KMS-11 (cell line): ENCODE data around the gene FHAD1.

Source experiments
- H2AFZ ChIP-seq: fragments of 200-600 bp; sonication (generic); 2 replicates; pipeline ENCODE4 v1.6.1; 2016; ENCODE audit warnings: antibody characterized with exemption, mixed run types, low read depth
- H3K27ac ChIP-seq: fragments of 200-600 bp; sonication (generic); 2 replicates; pipeline ENCODE4 v1.6.1; 2016; ENCODE audit warnings: mild to moderate bottlenecking, mixed run types
- H3K27me3 ChIP-seq: fragments of 200-600 bp; sonication (generic); 2 replicates; pipeline ENCODE4 v1.6.1; 2017; ENCODE audit warnings: mild to moderate bottlenecking, low read depth, mixed run types, moderate library complexity; ENCODE audit not compliant: insufficient read depth
- H3K36me3 ChIP-seq: fragments of 200-600 bp; sonication (generic); 2 replicates; pipeline ENCODE4 v1.6.1; 2017; ENCODE audit warnings: mild to moderate bottlenecking, mixed run types; ENCODE audit not compliant: insufficient read depth
- H3K4me1 ChIP-seq: fragments of 200-600 bp; sonication (generic); 2 replicates; pipeline ENCODE4 v1.6.1; 2016; ENCODE audit warnings: mild to moderate bottlenecking, low read depth, mixed run types; ENCODE audit not compliant: poor library complexity, severe bottlenecking
- H3K4me2 ChIP-seq: fragments of 200-600 bp; sonication (generic); 2 replicates; pipeline ENCODE4 v1.7.0; 2016; ENCODE audit warnings: mild to moderate bottlenecking, mixed run types
- H3K4me3 ChIP-seq: fragments of 200-600 bp; sonication (generic); IDR thresholded peaks from 2 replicates; pipeline ENCODE4 v1.6.1; 2017; ENCODE audit warnings: low read depth, low read length, mixed read lengths; ENCODE audit not compliant: insufficient read depth
- H3K79me2 ChIP-seq: fragments of 200-600 bp; sonication (generic); 2 replicates; pipeline ENCODE4 v1.6.1; 2016; ENCODE audit warnings: low read depth, mixed run types; ENCODE audit not compliant: insufficient read depth
- H3K9ac ChIP-seq: fragments of 200-600 bp; sonication (generic); 2 replicates; pipeline ENCODE4 v1.6.1; 2016; ENCODE audit warnings: mild to moderate bottlenecking, mixed run types
- H4K20me1 ChIP-seq: fragments of 200-600 bp; sonication (generic); 2 replicates; pipeline ENCODE4 v1.6.1; 2016; ENCODE audit warnings: mild to moderate bottlenecking, mixed run types; ENCODE audit not compliant: insufficient read depth
- CTCF ChIP-seq: fragments of 200-600 bp; sonication (generic); conservative IDR thresholded peaks from 2 replicates; pipeline ENCODE4 v1.6.1; 2017; ENCODE audit warnings: low read depth, mild to moderate bottlenecking, antibody characterized with exemption, low read length, moderate library complexity, mixed read lengths

FHAD1 gene

GRCh38 chr1:15436881-15437442 lies 189.9 kb downstream of the FHAD1 start:
- H3K27me3 ChIP-seq: no peaks in the 10 kb centered on the region
- no peak overlapping the region for H3K27ac ChIP-seq
- H3K4me2 ChIP-seq: no peak overlapping the region
- no peak overlapping the region for H3K9ac ChIP-seq
- H3K79me2 ChIP-seq: no peaks in the 10 kb centered on the region
- H3K4me1 ChIP-seq: no peaks in the 10 kb centered on the region
- no peaks in the 10 kb centered on the region for H4K20me1 ChIP-seq
- H2AFZ ChIP-seq: no peak overlapping the region
- H3K4me3 ChIP-seq: no peak overlapping the region
- no peaks in the 10 kb centered on the region for H3K36me3 ChIP-seq
- TF ChIP-seq CTCF: no peak

GRCh38 chr1:15439325-15439724 lies 192.3 kb downstream of the FHAD1 start:
- no peak overlapping the region for H3K4me2 ChIP-seq
- H4K20me1 ChIP-seq: no peaks in the 10 kb centered on the region
- H3K9ac ChIP-seq: no peak overlapping the region
- H3K36me3 ChIP-seq: no peaks in the 10 kb centered on the region
- H3K79me2 ChIP-seq: no peaks in the 10 kb centered on the region
- H3K27ac ChIP-seq: no peak overlapping the region
- no peaks in the 10 kb centered on the region for H3K4me1 ChIP-seq
- no peaks in the 10 kb centered on the region for H3K27me3 ChIP-seq
- no peak for TF ChIP-seq CTCF
- no peak overlapping the region for H3K4me3 ChIP-seq
- no peak overlapping the region for H2AFZ ChIP-seq

DNA sequence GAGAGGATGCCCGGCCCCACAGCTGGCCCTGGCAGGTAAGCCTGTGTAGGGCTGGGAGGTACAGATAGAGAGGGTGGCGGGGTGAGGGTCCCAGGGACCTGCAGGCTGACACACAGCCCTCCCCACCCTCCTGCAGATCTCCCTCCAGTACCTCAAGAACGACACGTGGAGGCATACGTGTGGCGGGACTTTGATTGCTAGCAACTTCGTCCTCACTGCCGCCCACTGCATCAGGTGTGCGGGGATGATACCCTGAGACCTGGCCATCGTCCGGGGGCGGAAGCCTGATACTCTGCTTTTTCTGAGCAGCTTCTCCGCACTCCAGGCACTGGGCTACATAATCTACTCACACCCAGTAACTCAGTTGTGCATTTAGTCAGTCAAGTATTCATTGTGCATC lies 193.3 kb downstream of the FHAD1 start:
- no peak overlapping the region for H3K9ac ChIP-seq
- H3K27ac ChIP-seq: no peak overlapping the region

GRCh38 chr1:15441247-15441646 lies 194.2 kb downstream of the FHAD1 start:
- no peak for TF ChIP-seq CTCF
- Histone ChIP-seq H3K4me2 (no peak overlapping the region), H3K36me3 (no peaks in the 10 kb centered on the region), H3K9ac (no peak overlapping the region), H3K79me2 (no peaks in the 10 kb centered on the region), H3K4me3 (no peak overlapping the region), H3K4me1 (no peaks in the 10 kb centered on the region), H2AFZ (no peak overlapping the region), H3K27me3 (no peaks in the 10 kb centered on the region), H3K27ac (no peak overlapping the region), H4K20me1 (no peaks in the 10 kb centered on the region)

More for the DNA sequence above, 193.3 kb downstream of the FHAD1 start:
- TF ChIP-seq CTCF: no peak
- Histone ChIP-seq H3K36me3 (no peaks in the 10 kb centered on the region), H3K27me3 (no peaks in the 10 kb centered on the region), H2AFZ (no peak overlapping the region), H3K4me1 (no peaks in the 10 kb centered on the region), H3K4me2 (no peak overlapping the region), H4K20me1 (no peaks in the 10 kb centered on the region), H3K4me3 (no peak overlapping the region), H3K79me2 (no peaks in the 10 kb centered on the region)
